OCI-LY1 (cell line): ENCODE data around the gene ACVR2A.

Source experiments
- H2AFZ ChIP-seq: fragments of 200-600 bp; sonication (generic), shearing (Covaris generic); 2 replicates; pipeline ENCODE4 v1.6.0; 2014; ENCODE audit warnings: antibody characterized with exemption, mild to moderate bottlenecking, low read length
- H3F3A ChIP-seq: fragments of 200-600 bp; sonication (generic), shearing (Covaris generic); 2 replicates; pipeline ENCODE4 v1.6.0; 2014; ENCODE audit warnings: mild to moderate bottlenecking, antibody characterized with exemption, low read length, moderate library complexity; ENCODE audit not compliant: insufficient read depth
- H3K27ac ChIP-seq: fragments of 200-600 bp; sonication (generic); 2 replicates; pipeline ENCODE4 v1.5.1; 2014; ENCODE audit warnings: low read length, mixed run types, mild to moderate bottlenecking, low read depth; ENCODE audit not compliant: poor library complexity, severe bottlenecking
- H3K27me3 ChIP-seq: fragments of 200-600 bp; sonication (generic); 2 replicates; pipeline ENCODE4 v1.6.0; 2014; ENCODE audit warnings: antibody characterized with exemption, mild to moderate bottlenecking, low read length, moderate library complexity; ENCODE audit not compliant: insufficient read depth
- H3K36me3 ChIP-seq: fragments of 200-600 bp; sonication (generic); 2 replicates; pipeline ENCODE4 v1.6.1; 2014; ENCODE audit warnings: mild to moderate bottlenecking, antibody characterized with exemption, low read length, moderate library complexity, mixed read lengths; ENCODE audit not compliant: insufficient read depth
- H3K4me1 ChIP-seq: fragments of 200-600 bp; sonication (generic); 2 replicates; pipeline ENCODE4 v1.5.1; 2014; ENCODE audit warnings: mild to moderate bottlenecking, low read length, moderate library complexity; ENCODE audit not compliant: insufficient read depth, severe bottlenecking
- H3K4me2 ChIP-seq: fragments of 200-600 bp; sonication (generic), shearing (Covaris generic); 2 replicates; pipeline ENCODE4 v1.6.1; 2014; ENCODE audit warnings: low read length
- H3K4me3 ChIP-seq: fragments of 200-600 bp; sonication (generic); 2 replicates; pipeline ENCODE4 v1.5.1; 2014; ENCODE audit warnings: low read length, low read depth, mild to moderate bottlenecking, mixed read lengths; ENCODE audit not compliant: poor library complexity, severe bottlenecking
- H3K79me2 ChIP-seq: fragments of 200-600 bp; shearing (Covaris generic); 2 replicates; pipeline ENCODE4 v1.6.1; 2016; ENCODE audit warnings: mixed run types, low read length, mixed read lengths; ENCODE audit not compliant: insufficient read depth
- H3K9ac ChIP-seq: fragments of 200-600 bp; sonication (generic), shearing (Covaris generic); 2 replicates; pipeline ENCODE4 v1.6.1; 2014; ENCODE audit warnings: mild to moderate bottlenecking, low read length, mixed read lengths
- H3K9me2 ChIP-seq: fragments of 200-600 bp; sonication (generic), shearing (Covaris generic); 2 replicates; pipeline ENCODE4 v1.6.1; 2014; ENCODE audit warnings: low read depth, mild to moderate bottlenecking, low read length, mixed read lengths
- H3K9me3 ChIP-seq: fragments of 200-600 bp; shearing (Covaris generic); 2 replicates; pipeline ENCODE4 v1.6.1; 2014; ENCODE audit warnings: low read length, mixed read lengths
- H4K20me1 ChIP-seq: fragments of 200-600 bp; sonication (generic), shearing (Covaris generic); 2 replicates; pipeline ENCODE4 v1.6.0; 2016; ENCODE audit warnings: mild to moderate bottlenecking, low read length; ENCODE audit not compliant: insufficient read depth
- EZH2 ChIP-seq: fragments of 200-600 bp; sonication (generic), shearing (Covaris generic); IDR thresholded peaks from 2 replicates; pipeline ENCODE4 v1.8.0; 2017; ENCODE audit warnings: borderline replicate concordance, mixed run types, mild to moderate bottlenecking, antibody characterized with exemption, low read length, moderate library complexity, mixed read lengths
- TF ChIP-seq, protein P1 (sequence below): fragments of 200-600 bp; sonication (generic), shearing (Covaris generic); IDR thresholded peaks from 2 replicates; pipeline ENCODE4 v1.5.1; 2017; ENCODE audit warnings: mild to moderate bottlenecking, antibody characterized with exemption, low read length, moderate library complexity, mixed read lengths

Gene ACVR2A

DNA sequence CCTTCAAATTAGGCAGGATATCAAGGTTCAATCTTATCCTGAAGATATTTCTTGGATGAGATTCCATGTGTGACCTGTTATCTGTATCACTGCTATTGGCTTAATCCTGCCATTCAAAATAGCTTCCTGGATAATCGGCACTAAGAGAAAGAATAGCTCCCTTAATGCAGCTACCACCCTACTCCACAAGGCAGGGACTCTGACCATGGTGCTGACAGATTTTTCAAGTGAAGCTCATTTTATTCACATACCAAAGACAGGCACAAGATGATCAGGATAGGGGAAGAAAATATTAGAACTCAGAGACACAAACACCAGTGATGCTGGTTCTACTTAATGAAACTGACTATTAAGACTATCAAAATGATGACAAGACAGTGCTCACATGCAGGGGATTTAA lies 100.8 kb downstream of the ACVR2A start:
- TF ChIP-seq, protein P1, sequence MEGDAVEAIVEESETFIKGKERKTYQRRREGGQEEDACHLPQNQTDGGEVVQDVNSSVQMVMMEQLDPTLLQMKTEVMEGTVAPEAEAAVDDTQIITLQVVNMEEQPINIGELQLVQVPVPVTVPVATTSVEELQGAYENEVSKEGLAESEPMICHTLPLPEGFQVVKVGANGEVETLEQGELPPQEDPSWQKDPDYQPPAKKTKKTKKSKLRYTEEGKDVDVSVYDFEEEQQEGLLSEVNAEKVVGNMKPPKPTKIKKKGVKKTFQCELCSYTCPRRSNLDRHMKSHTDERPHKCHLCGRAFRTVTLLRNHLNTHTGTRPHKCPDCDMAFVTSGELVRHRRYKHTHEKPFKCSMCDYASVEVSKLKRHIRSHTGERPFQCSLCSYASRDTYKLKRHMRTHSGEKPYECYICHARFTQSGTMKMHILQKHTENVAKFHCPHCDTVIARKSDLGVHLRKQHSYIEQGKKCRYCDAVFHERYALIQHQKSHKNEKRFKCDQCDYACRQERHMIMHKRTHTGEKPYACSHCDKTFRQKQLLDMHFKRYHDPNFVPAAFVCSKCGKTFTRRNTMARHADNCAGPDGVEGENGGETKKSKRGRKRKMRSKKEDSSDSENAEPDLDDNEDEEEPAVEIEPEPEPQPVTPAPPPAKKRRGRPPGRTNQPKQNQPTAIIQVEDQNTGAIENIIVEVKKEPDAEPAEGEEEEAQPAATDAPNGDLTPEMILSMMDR, result no peak
- TF ChIP-seq EZH2, result no peak
- H2AFZ ChIP-seq, result no peak overlapping the region
- no peaks in the 10 kb centered on the region for H3K9me3 ChIP-seq
- H3K4me3 ChIP-seq, result no peak overlapping the region
- no peaks in the 10 kb centered on the region for H3F3A ChIP-seq
- H4K20me1 ChIP-seq, result no peaks in the 10 kb centered on the region
- no peaks in the 10 kb centered on the region for H3K4me1 ChIP-seq
- no peaks in the 10 kb centered on the region for H3K9me2 ChIP-seq
- no peak overlapping the region for H3K27ac ChIP-seq
- no peaks in the 10 kb centered on the region for H3K79me2 ChIP-seq
- no peak overlapping the region for H3K9ac ChIP-seq
- no peak overlapping the region for H3K4me2 ChIP-seq
- H3K27me3 ChIP-seq, result no peaks in the 10 kb centered on the region
- no peaks in the 10 kb centered on the region; the same call in 1 of the 2 replicates for H3K36me3 ChIP-seq

DNA sequence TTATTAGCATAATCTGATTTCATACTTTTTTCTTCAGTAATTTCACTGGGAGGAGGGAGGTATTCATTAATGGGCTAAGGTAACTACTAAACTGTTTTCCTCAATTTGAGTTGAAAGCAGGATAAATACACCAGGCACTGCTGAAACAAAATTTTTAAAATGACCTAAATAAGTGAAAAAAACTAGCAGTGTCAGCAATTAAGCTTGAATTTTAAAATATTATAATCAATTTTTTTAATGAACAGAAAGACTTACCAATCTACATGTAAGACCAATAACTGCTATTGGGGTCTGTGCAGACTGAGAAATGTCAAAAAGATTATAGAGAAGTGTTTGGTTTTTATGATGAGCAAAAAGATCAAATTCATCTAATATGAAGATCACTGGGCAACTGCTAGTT lies 107.3 kb downstream of the ACVR2A start:
- no peak overlapping the region for H3K27ac ChIP-seq
- H3K36me3 ChIP-seq, result peaks cover 26% of the 10 kb centered on the region

DNA sequence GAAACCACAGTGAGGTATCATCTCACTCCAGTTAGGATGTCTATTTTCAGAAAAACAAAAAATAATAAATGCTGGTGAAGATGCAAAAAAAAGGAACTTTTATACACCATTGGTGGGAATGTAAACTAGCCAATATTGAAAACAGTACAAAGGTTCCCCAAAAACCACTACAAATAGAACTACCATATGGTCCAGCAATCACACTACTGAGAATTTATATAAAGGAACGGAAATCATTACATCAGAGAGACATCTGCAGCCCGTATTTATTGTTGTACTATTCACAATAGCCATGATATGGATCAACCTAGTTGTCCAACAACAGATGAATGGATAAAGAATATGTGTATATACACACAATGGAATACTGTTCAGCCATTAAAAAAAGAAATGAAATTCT lies 123.7 kb downstream of the ACVR2A start:
- no peak overlapping the region for H3K4me3 ChIP-seq
- H3K27me3 ChIP-seq, result no peaks in the 10 kb centered on the region
- H3K79me2 ChIP-seq, result no peaks in the 10 kb centered on the region
- H3K4me2 ChIP-seq, result no peak overlapping the region
- TF ChIP-seq, protein P1, result no peak
- no peak for TF ChIP-seq EZH2
- no peaks in the 10 kb centered on the region for H3F3A ChIP-seq
- no peak overlapping the region for H3K9ac ChIP-seq
- H3K27ac ChIP-seq, result no peak overlapping the region
- no peak overlapping the region for H2AFZ ChIP-seq
- H3K9me3 ChIP-seq, result 0 out of 2 replicates have a peak, but pooled peaks cover 11% of the 10 kb centered on the region
- peaks cover 54% of the 10 kb centered on the region for H3K36me3 ChIP-seq
- H3K9me2 ChIP-seq, result no peaks in the 10 kb centered on the region
- H4K20me1 ChIP-seq, result no peaks in the 10 kb centered on the region
- H3K4me1 ChIP-seq, result no peaks in the 10 kb centered on the region

More for the DNA sequence above, 107.3 kb downstream of the ACVR2A start:
- Histone ChIP-seq H3K4me1 (no peaks in the 10 kb centered on the region), H3K4me2 (no peak overlapping the region), H3K9me3 (no peaks in the 10 kb centered on the region), H3F3A (no peaks in the 10 kb centered on the region), H3K9ac (no peak overlapping the region), H3K4me3 (no peak overlapping the region), H2AFZ (no peak overlapping the region), H3K27me3 (no peaks in the 10 kb centered on the region), H3K9me2 (no peaks in the 10 kb centered on the region; the same call in 1 of the 2 replicates), H3K79me2 (peaks cover 3% of the 10 kb centered on the region; the same call in 1 of the 2 replicates), H4K20me1 (no peaks in the 10 kb centered on the region)
- TF ChIP-seq EZH2, result no peak
- TF ChIP-seq, protein P1, result no peak
